Smooth muscle cell (in vitro differentiated cells): ENCODE data around the gene ZER1. TPM values are rescaled to one million over a fixed set of nuclear protein-coding genes. Genes with fewer than 3 reads are reported as not detected.

Experiments used
- DNase-seq: peaks from one replicate; lab custom pipeline; 2025; ENCODE audit not compliant: unreplicated experiment; lab: John Stamatoyannopoulos, UW
- H2AFZ ChIP-seq: fragments of 200-600 bp; sonication (generic); 2 replicates; pipeline ENCODE4 v1.6.0; 2016; ENCODE audit warnings: antibody characterized with exemption, low read depth, mild to moderate bottlenecking
- H3F3A ChIP-seq: fragments of 200-600 bp; sonication (generic); 2 replicates; pipeline ENCODE4 v1.6.0; 2017; ENCODE audit warnings: antibody characterized with exemption, low read depth
- H3K27ac ChIP-seq: fragments of 200-600 bp; sonication (generic); 2 replicates; pipeline ENCODE4 v1.5.1; 2016; ENCODE audit warnings: low read depth, mild to moderate bottlenecking
- H3K27me3 ChIP-seq: fragments of 200-600 bp; sonication (generic); 2 replicates; pipeline ENCODE4 v1.6.1; 2016; ENCODE audit warnings: low read depth, mild to moderate bottlenecking
- H3K36me3 ChIP-seq: fragments of 200-600 bp; sonication (generic); 2 replicates; pipeline ENCODE4 v1.5.1; 2016; ENCODE audit warnings: low read depth
- H3K4me1 ChIP-seq: fragments of 200-600 bp; sonication (generic); 2 replicates; pipeline ENCODE4 v1.5.1; 2016; ENCODE audit warnings: low read depth
- H3K4me2 ChIP-seq: fragments of 200-600 bp; sonication (generic); 2 replicates; pipeline ENCODE4 v1.6.0; 2016; ENCODE audit warnings: mild to moderate bottlenecking
- H3K4me3 ChIP-seq: fragments of 200-600 bp; sonication (generic); 2 replicates; pipeline ENCODE4 v1.5.1; 2016; ENCODE audit warnings: mild to moderate bottlenecking
- H3K79me2 ChIP-seq: fragments of 200-600 bp; sonication (generic); 2 replicates; pipeline ENCODE4 v1.6.0; 2016; ENCODE audit warnings: low read depth, mild to moderate bottlenecking
- H3K9ac ChIP-seq: fragments of 200-600 bp; sonication (generic); 2 replicates; pipeline ENCODE4 v1.6.0; 2016; ENCODE audit warnings: low read depth
- H3K9me3 ChIP-seq: fragments of 200-600 bp; sonication (generic); replicated peaks from 2 replicates; pipeline ENCODE4 v1.5.1; 2016; ENCODE audit warnings: low read depth
- H4K20me1 ChIP-seq: fragments of 200-600 bp; sonication (generic); 2 replicates; pipeline ENCODE4 v1.6.0; 2016; ENCODE audit warnings: low read depth
- CTCF ChIP-seq: fragments of 200-600 bp; sonication (generic); IDR thresholded peaks from 2 replicates; pipeline ENCODE4 v1.5.1; 2017; ENCODE audit warnings: borderline replicate concordance, mild to moderate bottlenecking, antibody characterized with exemption; ENCODE audit not compliant: insufficient read depth, poor library complexity, severe bottlenecking
- WGBS: methylation state at CpG from one replicate; pipeline ENCODE4 v1.1.7; 2016; ENCODE audit warnings: low lambda C conversion rate; 5-methylcytosine and 5-hydroxymethylcytosine counted together
- polyA plus RNA-seq: library from polyadenylated mRNA; unstranded; fragments of >200 nt; fragmentation: Nextera tagmentation; extraction: Ambion mirVana; gene quantifications from 2 replicates; pipeline ENCODE4 v1.2.1, GENCODE V29; 2016
- total RNA-seq: library from RNA; depleted of rRNA; stranded (reverse); fragments of >200 nt; gene quantifications from 2 replicates; pipeline ENCODE4 v1.2.3, GENCODE V29; 2014

Gene ZER1
- total and polyA plus RNA-seq, 2 experiments from 2014 or later = 30.6 to 38.4 TPM

- no peaks in the 10 kb centered on the region for H3K79me2 ChIP-seq
- no peak overlapping the region for H3K9ac ChIP-seq
- no peak overlapping the region for H3K27ac ChIP-seq
- no peak overlapping the region for H2AFZ ChIP-seq
- no peaks in the 10 kb centered on the region for H3F3A ChIP-seq
- H3K36me3 ChIP-seq = no peaks in the 10 kb centered on the region
- no peaks in the 10 kb centered on the region for H3K27me3 ChIP-seq
- no peak overlapping the region for H3K4me2 ChIP-seq
- WGBS = 95% methylated on average over 6 of the region's 6 CpGs
- peaks cover 27% of the 10 kb centered on the region for H4K20me1 ChIP-seq
- TF ChIP-seq CTCF = no peak
- no peaks in the 10 kb centered on the region for H3K4me1 ChIP-seq
- no peak for DNase-seq
- H3K9me3 ChIP-seq = no peaks in the 10 kb centered on the region
- H3K4me3 ChIP-seq = no peak overlapping the region
Measured at GRCh38 chr9:128757602-128758001, 14.1 kb downstream of the ZER1 start.

GRCh38 chr9:128753627-128754026 lies 18.1 kb downstream of the ZER1 start:
- no peaks in the 10 kb centered on the region for H3K9me3 ChIP-seq
- no peaks in the 10 kb centered on the region for H3K4me1 ChIP-seq
- H3K4me3 ChIP-seq = no peak overlapping the region
- H3F3A ChIP-seq = no peaks in the 10 kb centered on the region
- H3K9ac ChIP-seq = no peak overlapping the region
- no peak overlapping the region for H3K27ac ChIP-seq
- no peaks in the 10 kb centered on the region for H3K79me2 ChIP-seq
- peaks cover 18% of the 10 kb centered on the region for H4K20me1 ChIP-seq
- DNase-seq = no peak
- H3K4me2 ChIP-seq = no peak overlapping the region
- 95% methylated on average over 14 of the region's 16 CpGs for WGBS
- H3K27me3 ChIP-seq = no peaks in the 10 kb centered on the region
- H2AFZ ChIP-seq = no peak overlapping the region
- TF ChIP-seq CTCF = no peak
- no peaks in the 10 kb centered on the region for H3K36me3 ChIP-seq

- Histone ChIP-seq H3K36me3 (no peaks in the 10 kb centered on the region), H3F3A (no peaks in the 10 kb centered on the region), H3K79me2 (no peaks in the 10 kb centered on the region), H2AFZ (no peak overlapping the region), H3K4me3 (no peak overlapping the region), H3K27ac (no peak overlapping the region), H4K20me1 (peaks cover 5% of the 10 kb centered on the region), H3K4me1 (no peaks in the 10 kb centered on the region), H3K9ac (no peak overlapping the region), H3K9me3 (no peaks in the 10 kb centered on the region), H3K4me2 (no peak overlapping the region), H3K27me3 (no peaks in the 10 kb centered on the region)
- DNase-seq = no peak
- whole genome bisulfite sequencing = 98% methylated on average over 20 of the region's 22 CpGs
- no peak for TF ChIP-seq CTCF
Measured at GRCh38 chr9:128750926-128751595, 20.7 kb downstream of the ZER1 start.

GRCh38 chr9:128747241-128747640 lies 24.5 kb downstream of the ZER1 start:
- Histone ChIP-seq H3K9me3 (no peaks in the 10 kb centered on the region), H3K4me2 (no peak overlapping the region), H4K20me1 (no peaks in the 10 kb centered on the region), H3K9ac (no peak overlapping the region), H3K27me3 (no peaks in the 10 kb centered on the region), H3F3A (no peaks in the 10 kb centered on the region), H3K36me3 (no peaks in the 10 kb centered on the region), H3K4me1 (no peaks in the 10 kb centered on the region), H3K27ac (no peak overlapping the region), H3K79me2 (no peaks in the 10 kb centered on the region), H2AFZ (no peak overlapping the region), H3K4me3 (no peak overlapping the region)
- WGBS = 100% methylated on average over 1 of the region's 1 CpG
- no peak for TF ChIP-seq CTCF
- DNase-seq = no peak
